ENCODE measurements around the gene MT4. TPM values are rescaled to one million over a fixed set of nuclear protein-coding genes. Genes with fewer than 3 reads are reported as not detected.

The MT4 gene
- total RNA-seq, 2 experiments from 2014 or later = not detected

DNA sequence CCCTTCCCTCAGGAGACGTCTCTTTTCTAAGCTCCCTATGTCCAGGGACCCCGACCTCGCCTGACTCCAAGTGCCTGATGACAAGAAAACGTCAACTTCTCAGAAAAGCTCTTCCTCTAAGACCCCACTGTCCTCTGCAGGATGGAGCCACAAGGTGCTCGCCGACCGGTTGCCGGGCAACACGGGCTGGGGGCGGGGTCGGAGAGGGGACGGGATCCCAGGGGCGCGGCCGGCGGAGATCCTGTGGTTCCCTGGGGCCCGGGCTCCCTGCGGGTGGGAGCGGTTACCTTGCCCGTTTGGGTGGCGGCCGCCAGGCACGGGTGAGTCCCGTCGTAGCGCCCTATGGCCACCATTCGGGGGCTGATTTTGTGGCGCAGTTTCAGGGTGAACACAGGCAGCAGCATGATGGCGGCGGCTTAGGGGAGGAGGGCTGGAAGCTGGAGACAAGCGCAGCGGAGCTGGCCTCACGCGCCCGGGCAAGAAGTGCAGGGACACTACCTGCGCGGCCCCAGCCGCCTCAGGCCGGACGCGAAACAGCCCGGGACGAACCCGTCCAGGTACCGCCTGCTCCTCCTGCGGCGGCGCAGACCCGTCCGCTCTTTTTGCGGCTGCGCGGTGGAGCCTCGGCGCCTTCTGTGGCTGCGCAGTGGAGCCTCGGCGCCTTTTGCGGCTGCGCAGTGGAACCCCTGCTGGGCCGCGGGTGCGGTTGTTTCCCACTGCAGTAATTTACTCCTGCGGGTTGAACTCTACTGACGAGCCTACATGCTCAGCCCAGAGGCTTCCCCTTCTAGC, 45.2 kb upstream of the MT4 start, which contains the start of gene BBS2:
Gene BBS2, minus strand, starts transcription at position 566 of the 792 bp plus-strand sequence. Its CDS starts 162 bp downstream, at position 404.
- ChIA-PET CTCF (interaction anchor here (3.1 kb wide), 1 partner anchor 183 kb away, joined by 9 read pairs; no protein-coding TSS in a partner anchor), POLR2A (interaction anchor here (0.7 to 1.3 kb wide), 4 partner anchors 14 to 59 kb away, joined by 3 to 4 read pairs (median 3); no protein-coding TSS in a partner anchor)
- peak; percentile 85 for DNase-seq
- H3K36me3 Mint-ChIP-seq (ENCODE audit: low read depth) = no peaks in the 10 kb centered on the region
- TF ChIP-seq, protein P1, sequence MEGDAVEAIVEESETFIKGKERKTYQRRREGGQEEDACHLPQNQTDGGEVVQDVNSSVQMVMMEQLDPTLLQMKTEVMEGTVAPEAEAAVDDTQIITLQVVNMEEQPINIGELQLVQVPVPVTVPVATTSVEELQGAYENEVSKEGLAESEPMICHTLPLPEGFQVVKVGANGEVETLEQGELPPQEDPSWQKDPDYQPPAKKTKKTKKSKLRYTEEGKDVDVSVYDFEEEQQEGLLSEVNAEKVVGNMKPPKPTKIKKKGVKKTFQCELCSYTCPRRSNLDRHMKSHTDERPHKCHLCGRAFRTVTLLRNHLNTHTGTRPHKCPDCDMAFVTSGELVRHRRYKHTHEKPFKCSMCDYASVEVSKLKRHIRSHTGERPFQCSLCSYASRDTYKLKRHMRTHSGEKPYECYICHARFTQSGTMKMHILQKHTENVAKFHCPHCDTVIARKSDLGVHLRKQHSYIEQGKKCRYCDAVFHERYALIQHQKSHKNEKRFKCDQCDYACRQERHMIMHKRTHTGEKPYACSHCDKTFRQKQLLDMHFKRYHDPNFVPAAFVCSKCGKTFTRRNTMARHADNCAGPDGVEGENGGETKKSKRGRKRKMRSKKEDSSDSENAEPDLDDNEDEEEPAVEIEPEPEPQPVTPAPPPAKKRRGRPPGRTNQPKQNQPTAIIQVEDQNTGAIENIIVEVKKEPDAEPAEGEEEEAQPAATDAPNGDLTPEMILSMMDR (IDR thresholded peaks at IDR 0.05) = no peak
- H3K27ac Mint-ChIP-seq = peak within 1 kb of the TSS; percentile 49
- no peaks in the 10 kb centered on the region for H3K27me3 Mint-ChIP-seq
- ATAC-seq = peak; percentile 78
- intact Hi-C loops (cut with micrococcal nuclease) = no loop called here
- H3K9me3 Mint-ChIP-seq = no peaks in the 10 kb centered on the region
- H3K4me1 Mint-ChIP-seq (ENCODE audit: low read depth) = peaks cover 36% of the 10 kb centered on the region
- peak within 1 kb of the TSS; percentile 78 for H3K4me3 Mint-ChIP-seq

DNA sequence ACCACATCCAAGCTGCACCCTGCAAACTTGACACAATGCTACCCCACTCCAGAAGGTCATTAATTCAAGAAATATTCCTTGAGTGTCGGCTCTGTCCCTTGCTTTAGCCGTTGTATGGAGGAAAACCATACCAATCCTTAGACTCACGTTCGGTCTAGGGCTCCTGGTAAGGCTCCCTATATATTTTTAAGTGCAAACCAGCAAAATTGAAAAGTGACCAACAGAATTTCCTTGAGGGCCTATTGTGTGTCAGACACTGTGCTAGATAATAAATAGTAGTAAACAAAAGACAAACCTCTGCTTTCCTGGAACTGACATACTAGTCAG, 44.7 kb upstream of the MT4 start:
- TF ChIP-seq, protein P1 (IDR thresholded peaks at IDR 0.05) = no peak
- no peaks in the 10 kb centered on the region for H3K9me3 Mint-ChIP-seq
- peaks cover 30% of the 10 kb centered on the region for H3K4me1 Mint-ChIP-seq (ENCODE audit: low read depth)
- H3K4me3 Mint-ChIP-seq = peak overlapping the region; percentile 78
- POLR2A ChIA-PET = interaction anchor here (0.9 to 1.3 kb wide), 3 partner anchors 14 to 60 kb away, joined by 3 read pairs; no protein-coding TSS in a partner anchor
- CTCF ChIA-PET = interaction anchor here (3.1 kb wide), 1 partner anchor 182 kb away, joined by 9 read pairs; no protein-coding TSS in a partner anchor
- H3K27me3 Mint-ChIP-seq = no peaks in the 10 kb centered on the region
- intact Hi-C loops (cut with micrococcal nuclease) = no loop called here
- peak overlapping the region; percentile 49 for H3K27ac Mint-ChIP-seq
- no peaks in the 10 kb centered on the region for H3K36me3 Mint-ChIP-seq (ENCODE audit: low read depth)
- ATAC-seq (peak; percentile 6), DNase-seq (no peak)

DNA sequence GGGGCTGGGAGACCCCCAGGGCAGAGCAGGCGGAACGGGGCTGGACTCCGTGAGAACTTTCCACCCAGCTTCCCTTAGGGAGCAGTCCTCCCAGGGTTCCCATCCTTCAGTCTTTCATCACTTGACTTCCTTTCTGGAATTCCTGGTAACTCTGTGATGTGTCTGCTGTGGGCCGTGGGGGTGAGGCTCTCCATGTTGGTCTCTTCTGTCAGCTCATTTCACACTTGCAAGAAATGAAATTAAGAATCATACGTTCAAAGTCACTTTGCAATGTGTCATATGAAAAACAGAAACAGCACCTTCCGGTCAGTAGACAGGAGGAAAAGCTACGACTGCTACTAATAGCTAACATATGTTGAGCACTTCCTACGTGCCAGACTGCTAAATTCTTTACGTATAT, 39.6 kb upstream of the MT4 start:
- TF ChIP-seq, protein P1 (IDR thresholded peaks at IDR 0.05) = no peak
- intact Hi-C loops (cut with micrococcal nuclease) = no loop called here
- Mint-ChIP-seq H3K27me3 (no peaks in the 10 kb centered on the region), H3K4me3 (no peak overlapping the region), H3K27ac (no peak overlapping the region), H3K36me3 (ENCODE audit: low read depth) (no peaks in the 10 kb centered on the region), H3K9me3 (no peaks in the 10 kb centered on the region), H3K4me1 (ENCODE audit: low read depth) (peaks cover 5% of the 10 kb centered on the region)
- ChIA-PET CTCF (interaction anchor here (0.8 kb wide), 1 partner anchor 11 kb away, joined by 3 read pairs; no protein-coding TSS in a partner anchor), POLR2A (no interaction called here)
- ATAC-seq = no peak
- DNase-seq = no peak

DNA sequence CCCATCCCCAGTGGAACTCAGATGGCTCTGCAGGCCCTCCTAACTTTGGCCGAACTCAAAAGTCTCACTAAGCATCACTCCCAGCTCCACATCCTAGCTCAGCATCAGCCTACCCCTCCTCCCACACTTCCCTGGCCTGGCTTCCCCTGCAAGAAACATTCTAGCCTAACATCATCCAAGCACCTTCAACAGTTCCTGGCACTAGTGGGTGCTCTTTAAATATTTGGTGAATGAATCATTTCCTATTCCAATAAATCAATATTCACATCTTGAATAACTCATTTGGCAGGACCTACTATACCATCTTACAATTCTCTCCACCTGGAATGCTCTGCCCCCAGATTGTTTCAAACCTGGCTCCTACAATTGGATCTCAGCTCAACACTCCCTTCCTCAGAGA, 34.0 kb upstream of the MT4 start:
- ChIA-PET POLR2A (no interaction called here), CTCF (interaction anchor here (1.2 to 1.7 kb wide), 3 partner anchors 9 to 40 kb away, joined by 4 read pairs; no protein-coding TSS in a partner anchor)
- Mint-ChIP-seq H3K27me3 (peaks cover 3% of the 10 kb centered on the region), H3K4me3 (no peak overlapping the region), H3K4me1 (ENCODE audit: low read depth) (no peaks in the 10 kb centered on the region), H3K27ac (no peak overlapping the region), H3K9me3 (no peaks in the 10 kb centered on the region), H3K36me3 (ENCODE audit: low read depth) (no peaks in the 10 kb centered on the region)
- TF ChIP-seq, protein P1 (IDR thresholded peaks at IDR 0.05) = no peak
- intact Hi-C loops (cut with micrococcal nuclease) = no loop called here
- ATAC-seq = no peak
- DNase-seq = no peak

DNA sequence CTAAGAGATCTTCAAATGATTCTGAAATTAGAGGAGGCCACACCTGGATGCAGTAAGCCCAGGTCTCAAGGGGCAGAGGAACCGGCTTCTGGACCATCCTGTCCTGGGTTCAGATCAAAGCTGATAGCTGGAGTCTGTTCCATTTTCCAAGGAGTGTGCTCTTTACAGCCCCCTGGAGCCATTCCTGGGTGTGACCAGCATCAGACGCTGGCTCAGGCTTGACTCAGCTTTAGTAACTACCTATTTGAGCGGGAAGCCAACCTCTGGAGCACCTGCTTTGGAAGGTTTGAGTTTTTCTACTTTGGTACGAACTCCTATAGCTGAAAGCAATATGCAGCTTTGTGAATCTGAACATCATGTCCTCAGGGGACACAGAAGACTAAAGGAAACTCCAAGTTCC, 32.2 kb upstream of the MT4 start:
- DNase-seq = no peak
- Mint-ChIP-seq H3K27me3 (peaks cover 7% of the 10 kb centered on the region), H3K4me3 (no peak overlapping the region), H3K4me1 (ENCODE audit: low read depth) (no peaks in the 10 kb centered on the region), H3K27ac (no peak overlapping the region), H3K36me3 (ENCODE audit: low read depth) (no peaks in the 10 kb centered on the region), H3K9me3 (no peaks in the 10 kb centered on the region)
- TF ChIP-seq, protein P1 (IDR thresholded peaks at IDR 0.05) = no peak
- ChIA-PET CTCF (interaction anchor here (1.4 kb wide), 1 partner anchor 18 kb away, joined by 3 read pairs; no protein-coding TSS in a partner anchor), POLR2A (no interaction called here)
- ATAC-seq = no peak
- intact Hi-C loops (cut with micrococcal nuclease) = no loop called here
